Activated T-helper 17 cell treated with anti-CD3 and anti-CD28 coated beads, Interleukin-2, amount 50 U/mL, for 72 hours (primary cell): ENCODE measurements around the gene KIF5C. TPM values are rescaled to one million over a fixed set of nuclear protein-coding genes. Genes with fewer than 3 reads are reported as not detected.

Source experiments
- ATAC-seq: fragments of 150-1000 bp; cut with Tn5 transposase; replicated peaks from 2 replicates; pipeline ENCODE4 v1.10.0; 2021; ENCODE audit warnings: mild to moderate bottlenecking, moderate library complexity
- H3K27ac Mint-ChIP-seq: one replicate; pipeline ENCODE4 v1.8.0; 2022; ENCODE audit warnings: mixed read lengths
- H3K27me3 Mint-ChIP-seq: one replicate; pipeline ENCODE4 v1.8.0; 2022; ENCODE audit warnings: mixed read lengths
- H3K36me3 Mint-ChIP-seq: one replicate; pipeline ENCODE4 v1.8.0; 2022; ENCODE audit warnings: low read depth, mild to moderate bottlenecking, mixed read lengths
- H3K4me1 Mint-ChIP-seq: one replicate; pipeline ENCODE4 v1.8.0; 2022; ENCODE audit warnings: mixed read lengths
- H3K4me3 Mint-ChIP-seq: one replicate; pipeline ENCODE4 v1.8.0; 2022; ENCODE audit warnings: mild to moderate bottlenecking, mixed read lengths
- H3K9me3 Mint-ChIP-seq: one replicate; pipeline ENCODE4 v1.8.0; 2022; ENCODE audit warnings: mixed read lengths
- total RNA-seq, 2 donors: library from RNA; stranded (reverse); gene quantifications; one replicate each; pipeline ENCODE4 v1.2.3, GENCODE V29; 2022

KIF5C gene
- total RNA-seq, 2 donors from 2014 or later = 33.1 to 43.8 TPM

DNA sequence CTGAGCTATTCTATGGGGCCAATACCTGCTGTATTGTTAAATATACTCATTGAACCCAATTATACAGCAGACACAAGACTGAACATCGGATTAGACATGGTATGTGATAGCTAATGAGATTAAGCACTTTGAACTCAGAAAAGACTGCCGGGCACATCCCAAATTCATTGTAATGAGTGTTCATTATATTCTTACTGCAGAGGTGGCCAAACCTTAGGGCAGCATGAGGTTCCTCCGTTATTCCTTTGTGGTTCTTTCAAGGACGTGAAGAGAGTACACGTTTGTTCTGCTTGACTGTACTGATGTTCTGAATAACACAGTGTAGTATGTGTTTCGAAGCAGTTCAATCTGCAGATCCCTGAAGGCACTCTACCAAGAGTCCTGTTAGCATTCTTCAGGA is 78.4 kb downstream of the KIF5C start:
- H3K4me3 Mint-ChIP-seq = no peak overlapping the region
- H3K36me3 Mint-ChIP-seq = peaks cover 92% of the 10 kb centered on the region
- no peaks in the 10 kb centered on the region for H3K27me3 Mint-ChIP-seq
- peaks cover 10% of the 10 kb centered on the region for H3K4me1 Mint-ChIP-seq
- H3K9me3 Mint-ChIP-seq = no peaks in the 10 kb centered on the region
- H3K27ac Mint-ChIP-seq = no peak overlapping the region
- no peak for ATAC-seq

DNA sequence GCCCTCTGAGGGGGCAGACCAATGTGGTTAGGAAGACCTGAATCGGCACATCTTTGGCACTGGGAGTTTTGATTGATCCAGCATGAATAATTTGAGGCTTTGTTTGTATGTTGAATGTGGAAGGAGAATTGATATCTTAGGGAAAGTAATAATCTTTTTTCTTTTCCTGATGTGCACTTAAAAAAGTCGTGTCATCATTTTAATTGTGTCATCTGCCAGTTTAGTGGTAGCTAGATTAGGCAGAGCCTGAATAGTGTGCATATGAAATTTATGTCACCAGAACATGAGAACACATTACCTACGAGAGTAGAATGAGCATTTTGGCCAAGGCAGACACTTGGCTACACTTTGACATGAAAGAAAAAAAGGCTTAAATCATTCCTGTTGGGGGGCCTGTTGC is 79.5 kb downstream of the KIF5C start:
- Mint-ChIP-seq H3K27ac (peak overlapping the region; percentile 46), H3K4me3 (no peak overlapping the region), H3K36me3 (peaks cover 90% of the 10 kb centered on the region), H3K9me3 (no peaks in the 10 kb centered on the region), H3K4me1 (peaks cover 9% of the 10 kb centered on the region), H3K27me3 (no peaks in the 10 kb centered on the region)
- ATAC-seq = no peak

DNA sequence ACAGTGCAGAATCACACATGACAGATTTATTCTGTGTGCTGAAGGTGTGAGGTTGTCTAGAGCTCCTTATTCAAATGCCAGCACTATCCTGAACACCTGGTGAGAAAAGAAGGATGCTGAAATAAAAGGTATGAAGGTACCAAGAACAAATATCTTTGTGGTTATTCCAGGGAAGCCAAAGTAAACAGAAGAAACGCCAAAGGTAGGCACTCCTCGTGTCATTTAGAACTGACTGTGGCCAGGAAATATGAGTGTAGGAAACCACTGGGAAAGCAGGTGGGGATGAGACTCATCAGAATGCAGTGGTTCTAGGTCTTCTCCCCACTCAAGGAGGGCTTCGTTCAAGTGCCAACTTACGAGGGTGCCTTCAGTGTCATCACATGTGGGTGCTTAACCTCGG is 80.8 kb downstream of the KIF5C start:
- no peak for ATAC-seq
- Mint-ChIP-seq H3K27me3 (no peaks in the 10 kb centered on the region), H3K9me3 (no peaks in the 10 kb centered on the region), H3K27ac (peak overlapping the region; percentile 19), H3K36me3 (peaks cover 84% of the 10 kb centered on the region), H3K4me3 (no peak overlapping the region), H3K4me1 (peaks cover 6% of the 10 kb centered on the region)

DNA sequence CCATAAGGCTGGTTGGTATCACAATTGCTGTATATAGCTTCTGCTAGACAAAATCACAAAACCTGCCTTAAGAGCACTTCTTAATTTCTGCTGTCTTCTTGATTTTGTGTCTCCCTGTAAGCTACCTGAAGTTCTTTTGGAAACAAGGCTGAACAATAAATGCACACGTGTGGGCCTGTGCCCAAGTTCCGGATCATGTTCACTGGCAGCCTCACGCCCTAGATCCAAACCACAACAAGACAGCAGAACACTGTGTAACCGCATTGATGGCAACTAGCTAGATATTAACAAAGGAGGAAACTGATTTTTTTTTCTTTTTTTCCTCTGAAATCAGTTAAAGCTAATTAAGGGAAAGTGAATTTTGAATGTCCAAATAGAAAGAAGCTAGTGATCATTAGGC is 82.0 kb downstream of the KIF5C start:
- no peaks in the 10 kb centered on the region for H3K9me3 Mint-ChIP-seq
- H3K4me3 Mint-ChIP-seq = no peak overlapping the region
- no peak overlapping the region for H3K27ac Mint-ChIP-seq
- no peak for ATAC-seq
- H3K27me3 Mint-ChIP-seq = no peaks in the 10 kb centered on the region
- H3K4me1 Mint-ChIP-seq = peaks cover 10% of the 10 kb centered on the region
- peaks cover 84% of the 10 kb centered on the region for H3K36me3 Mint-ChIP-seq

DNA sequence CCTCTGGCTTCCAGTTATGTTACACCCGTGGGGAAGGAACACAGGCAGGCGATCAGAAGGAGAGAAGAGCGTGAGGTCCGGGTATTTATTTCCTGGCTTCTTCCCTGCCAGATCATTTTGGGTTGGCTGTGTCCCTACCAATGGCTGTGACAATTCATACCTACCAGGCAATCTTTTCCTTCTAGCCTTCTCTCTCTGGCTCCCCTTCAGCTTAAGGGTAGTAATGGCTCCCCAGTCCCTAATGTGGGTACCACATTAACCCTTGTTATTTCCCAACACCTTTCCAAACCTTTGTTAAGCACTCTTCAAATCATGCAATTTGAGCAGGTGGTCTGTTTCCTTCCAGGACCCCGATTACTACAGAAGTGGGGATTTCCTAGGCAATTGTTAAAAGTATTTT is 84.7 kb downstream of the KIF5C start:
- Mint-ChIP-seq H3K9me3 (no peaks in the 10 kb centered on the region), H3K4me3 (no peak overlapping the region), H3K4me1 (peaks cover 14% of the 10 kb centered on the region), H3K27me3 (no peaks in the 10 kb centered on the region), H3K36me3 (peaks cover 88% of the 10 kb centered on the region), H3K27ac (no peak overlapping the region)
- ATAC-seq = no peak

DNA sequence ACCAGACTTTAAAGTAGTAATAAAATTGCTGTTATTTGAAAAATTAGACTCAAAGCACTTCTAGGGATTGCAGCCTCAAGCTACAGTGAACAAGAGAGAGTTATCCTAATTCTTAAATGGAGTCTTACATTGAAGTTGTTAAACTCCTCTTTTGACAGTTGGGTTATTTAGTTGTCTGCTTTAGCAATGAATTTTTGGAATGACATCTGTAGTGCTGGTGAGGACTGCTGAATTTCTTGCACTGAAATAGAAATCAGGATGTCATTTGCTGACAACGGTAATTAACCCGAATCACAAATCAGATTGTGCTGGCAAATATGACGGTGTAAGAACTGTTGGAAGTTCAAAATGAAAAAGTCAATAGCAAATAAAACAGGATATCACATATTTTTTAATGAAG is 85.5 kb downstream of the KIF5C start:
- no peak overlapping the region for H3K27ac Mint-ChIP-seq

GRCh38 chr2:148963461-148963860 is 88.4 kb downstream of the KIF5C start:
- Mint-ChIP-seq H3K4me3 (no peak overlapping the region), H3K36me3 (peaks cover 59% of the 10 kb centered on the region), H3K27me3 (no peaks in the 10 kb centered on the region), H3K27ac (no peak overlapping the region), H3K9me3 (no peaks in the 10 kb centered on the region), H3K4me1 (peaks cover 12% of the 10 kb centered on the region)
- no peak for ATAC-seq

More for the DNA sequence above, 85.5 kb downstream of the KIF5C start:
- peaks cover 18% of the 10 kb centered on the region for H3K4me1 Mint-ChIP-seq
- ATAC-seq = no peak
- H3K9me3 Mint-ChIP-seq = no peaks in the 10 kb centered on the region
- no peaks in the 10 kb centered on the region for H3K27me3 Mint-ChIP-seq
- peaks cover 87% of the 10 kb centered on the region for H3K36me3 Mint-ChIP-seq
- H3K4me3 Mint-ChIP-seq = no peak overlapping the region

- peaks cover 43% of the 10 kb centered on the region for H3K36me3 Mint-ChIP-seq
- ATAC-seq = no peak
- no peaks in the 10 kb centered on the region for H3K9me3 Mint-ChIP-seq
- no peak overlapping the region for H3K27ac Mint-ChIP-seq
- H3K4me1 Mint-ChIP-seq = peaks cover 14% of the 10 kb centered on the region
- H3K4me3 Mint-ChIP-seq = no peak overlapping the region
- no peaks in the 10 kb centered on the region for H3K27me3 Mint-ChIP-seq
Measured at GRCh38 chr2:148965623-148966437, 90.8 kb downstream of the KIF5C start.

DNA sequence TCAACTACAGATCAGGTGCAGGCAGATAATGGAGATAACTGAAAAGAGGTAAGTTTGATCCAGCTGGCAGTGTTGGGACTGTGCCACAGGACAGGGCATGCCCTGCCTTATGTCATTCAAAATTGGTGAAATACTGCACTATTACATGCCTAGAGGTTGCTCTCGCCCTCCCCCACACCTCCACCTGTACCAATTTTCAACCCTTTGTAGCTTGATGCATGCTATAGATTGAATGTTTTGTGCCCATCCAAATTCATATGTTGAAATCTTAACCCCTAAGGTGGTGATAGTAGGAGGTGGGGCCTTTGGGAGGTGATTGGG is 91.4 kb downstream of the KIF5C start:
- Mint-ChIP-seq H3K4me1 (peaks cover 17% of the 10 kb centered on the region), H3K27ac (no peak overlapping the region), H3K36me3 (peaks cover 38% of the 10 kb centered on the region), H3K27me3 (no peaks in the 10 kb centered on the region), H3K9me3 (no peaks in the 10 kb centered on the region), H3K4me3 (no peak overlapping the region)
- no peak for ATAC-seq

- no peak overlapping the region for H3K4me3 Mint-ChIP-seq
- H3K4me1 Mint-ChIP-seq = peaks cover 16% of the 10 kb centered on the region
- ATAC-seq = no peak
- H3K9me3 Mint-ChIP-seq = no peaks in the 10 kb centered on the region
- H3K27ac Mint-ChIP-seq = no peak overlapping the region
- H3K36me3 Mint-ChIP-seq = peaks cover 31% of the 10 kb centered on the region
- no peaks in the 10 kb centered on the region for H3K27me3 Mint-ChIP-seq
Measured at GRCh38 chr2:148967056-148967455, 92.0 kb downstream of the KIF5C start.

DNA sequence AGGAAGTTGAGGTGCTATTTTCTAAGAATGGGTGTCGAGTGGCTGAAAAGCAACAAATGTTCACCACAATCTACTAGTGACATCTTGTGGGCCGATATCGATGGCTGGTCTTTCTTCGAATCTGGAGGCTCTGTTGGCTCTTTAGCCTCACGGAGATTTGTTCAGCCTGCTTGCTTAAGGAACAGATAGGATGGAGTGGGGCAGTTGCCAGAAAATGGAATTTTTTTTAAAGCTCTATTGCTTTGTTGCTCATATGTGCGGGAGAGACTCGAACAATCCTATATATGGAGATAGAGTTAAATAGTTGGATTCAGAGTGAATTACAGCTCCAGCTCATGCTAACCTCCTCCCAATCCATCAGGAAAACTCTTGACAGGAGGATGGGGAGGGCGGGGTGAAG is 92.6 kb downstream of the KIF5C start:
- H3K9me3 Mint-ChIP-seq = no peaks in the 10 kb centered on the region
- no peak overlapping the region for H3K27ac Mint-ChIP-seq
- ATAC-seq = no peak
- peaks cover 19% of the 10 kb centered on the region for H3K4me1 Mint-ChIP-seq
- peaks cover 26% of the 10 kb centered on the region for H3K36me3 Mint-ChIP-seq
- H3K4me3 Mint-ChIP-seq = no peak overlapping the region
- no peaks in the 10 kb centered on the region for H3K27me3 Mint-ChIP-seq

GRCh38 chr2:148968301-148968700 is 93.3 kb downstream of the KIF5C start:
- H3K36me3 Mint-ChIP-seq = peaks cover 21% of the 10 kb centered on the region
- H3K27ac Mint-ChIP-seq = no peak overlapping the region
- peaks cover 19% of the 10 kb centered on the region for H3K4me1 Mint-ChIP-seq
- no peak overlapping the region for H3K4me3 Mint-ChIP-seq
- ATAC-seq = no peak
- H3K9me3 Mint-ChIP-seq = no peaks in the 10 kb centered on the region
- no peaks in the 10 kb centered on the region for H3K27me3 Mint-ChIP-seq

- Mint-ChIP-seq H3K27ac (no peak overlapping the region), H3K9me3 (no peaks in the 10 kb centered on the region), H3K4me1 (peaks cover 19% of the 10 kb centered on the region), H3K36me3 (peaks cover 21% of the 10 kb centered on the region), H3K4me3 (no peak overlapping the region), H3K27me3 (no peaks in the 10 kb centered on the region)
- ATAC-seq = no peak
Measured at GRCh38 chr2:148968776-148969319, 93.8 kb downstream of the KIF5C start.

DNA sequence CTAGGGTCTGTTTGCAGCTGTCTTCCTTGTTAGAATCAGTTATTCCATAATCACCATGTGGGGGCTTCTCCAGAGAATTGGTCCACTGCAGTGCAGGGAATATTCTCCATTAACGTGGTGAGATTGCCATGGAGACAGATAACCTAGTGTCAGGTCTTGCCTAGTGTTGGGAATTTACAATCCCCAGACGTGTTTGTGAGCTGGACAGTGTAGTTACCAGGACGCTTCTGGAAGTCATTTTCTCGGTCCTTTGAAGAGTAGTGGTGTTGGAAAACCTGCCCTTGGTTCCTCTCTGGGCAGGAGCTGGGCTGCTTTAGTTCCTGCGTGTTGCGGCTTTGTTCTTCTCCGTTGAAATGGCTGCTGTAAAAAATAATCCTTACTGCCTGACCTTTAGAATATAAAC is 94.6 kb downstream of the KIF5C start:
- peaks cover 16% of the 10 kb centered on the region for H3K4me1 Mint-ChIP-seq
- no peak for ATAC-seq
- H3K27ac Mint-ChIP-seq = no peak overlapping the region
- peaks cover 21% of the 10 kb centered on the region for H3K36me3 Mint-ChIP-seq
- H3K27me3 Mint-ChIP-seq = no peaks in the 10 kb centered on the region
- no peaks in the 10 kb centered on the region for H3K9me3 Mint-ChIP-seq
- H3K4me3 Mint-ChIP-seq = no peak overlapping the region

DNA sequence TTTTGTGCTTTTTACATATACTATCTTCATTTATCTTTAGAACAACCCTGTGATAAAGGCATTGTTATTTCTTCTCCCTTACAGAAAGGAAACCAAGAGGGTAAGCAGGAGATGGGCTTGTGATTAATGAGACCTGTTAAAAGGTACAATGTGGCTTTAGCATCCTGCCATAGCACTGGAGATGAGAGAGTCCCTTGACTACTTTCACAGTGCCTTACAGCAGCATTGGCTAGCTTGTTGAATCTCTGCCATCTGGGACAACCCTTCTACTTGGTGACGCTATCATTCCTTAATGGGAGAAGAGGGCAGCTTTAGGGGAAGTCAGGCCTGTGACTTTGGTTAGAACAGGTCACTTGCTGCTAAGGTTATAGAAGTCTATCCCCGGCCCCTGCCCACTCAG is 95.4 kb downstream of the KIF5C start:
- Mint-ChIP-seq H3K36me3 (peaks cover 22% of the 10 kb centered on the region), H3K9me3 (no peaks in the 10 kb centered on the region), H3K4me1 (peaks cover 11% of the 10 kb centered on the region), H3K4me3 (no peak overlapping the region), H3K27me3 (no peaks in the 10 kb centered on the region), H3K27ac (no peak overlapping the region)
- ATAC-seq = no peak
